ENCODE data around the gene CSF1. TPM values are rescaled to one million over a fixed set of nuclear protein-coding genes. Genes with fewer than 3 reads are reported as not detected.
A peak's percentile ranks its signal among the peaks of the same experiment; 100 is the strongest.

CSF1 gene
- total and polyA plus RNA-seq, 2 of the 13 experiments (the other 11 are each of a cell fraction or from before 2014, with no cell fraction given), result 4.6 to 13.3 TPM

- TF ChIP-seq BRF2 (CRISPR knock-in tag; IDR thresholded peaks at IDR 0.05), result no peak
- TF ChIP-seq NFE2 (CRISPR knock-in tag; IDR thresholded peaks at IDR 0.05), result no peak
- TF ChIP-seq IKZF5 (CRISPR knock-in tag; IDR thresholded peaks at IDR 0.05), result peak; percentile 77; the same call in 1 of the 2 replicates
- TF ChIP-seq NR3C1 (CRISPR knock-in tag; IDR thresholded peaks at IDR 0.05), result no peak
- TF ChIP-seq ZFP62 (CRISPR knock-in tag; IDR thresholded peaks at IDR 0.05), result no peak
- TF ChIP-seq ZNF530 (CRISPR knock-in tag; IDR thresholded peaks at IDR 0.05; ENCODE audit: low read depth), result no peak
- peak; percentile 66; the same call in 1 of the 2 replicates for TF ChIP-seq TBX3 (IDR thresholded peaks at IDR 0.05; ENCODE audit: borderline replicate concordance)
- no peak for TF ChIP-seq ZNF883 (CRISPR knock-in tag; IDR thresholded peaks at IDR 0.05; ENCODE audit: not compliant biosample characterization)
- no peak for TF ChIP-seq ZKSCAN1 (IDR thresholded peaks at IDR 0.05; ENCODE audit: low read length)
- no peak for TF ChIP-seq ARNTL (CRISPR knock-in tag; IDR thresholded peaks at IDR 0.05)
- no peak for TF ChIP-seq NCOA5 (CRISPR knock-in tag; IDR thresholded peaks at IDR 0.05)
- TF ChIP-seq GTF3A (CRISPR knock-in tag; conservative IDR thresholded peaks at IDR 0.05), result no peak
- no peak for TF ChIP-seq DBP (CRISPR knock-in tag; IDR thresholded peaks at IDR 0.05; ENCODE audit: not compliant biosample characterization)
- no peak for TF ChIP-seq NFE2L1 (CRISPR knock-in tag; IDR thresholded peaks at IDR 0.05; ENCODE audit: borderline replicate concordance)
- TF ChIP-seq MTF2 (CRISPR knock-in tag; IDR thresholded peaks at IDR 0.05; ENCODE audit: borderline replicate concordance), result no peak
- TF ChIP-seq TRIM24 (CRISPR knock-in tag; IDR thresholded peaks at IDR 0.05), result no peak
- no peak for TF ChIP-seq ZNF20 (CRISPR knock-in tag; IDR thresholded peaks at IDR 0.05)
- no peak for TF ChIP-seq KDM4B (CRISPR knock-in tag; IDR thresholded peaks at IDR 0.05)
- TF ChIP-seq KMT2B (CRISPR knock-in tag; IDR thresholded peaks at IDR 0.05), result peak; percentile 48; the same call in 1 of the 2 replicates
- TF ChIP-seq ZNF713 (CRISPR knock-in tag; IDR thresholded peaks at IDR 0.05), result no peak
- TF ChIP-seq ZNF703 (CRISPR knock-in tag; IDR thresholded peaks at IDR 0.05; ENCODE audit: borderline replicate concordance), result no peak
- TF ChIP-seq ZNF841 (CRISPR knock-in tag; IDR thresholded peaks at IDR 0.05; ENCODE audit: borderline replicate concordance), result no peak
- TF ChIP-seq HDAC2 (CRISPR knock-in tag; IDR thresholded peaks at IDR 0.05), result peak; percentile 86
- TF ChIP-seq SP1 (IDR thresholded peaks at IDR 0.05), result no peak
- TF ChIP-seq SP1 (CRISPR knock-in tag; IDR thresholded peaks at IDR 0.05), result no peak
- TF ChIP-seq ZNF782 (CRISPR knock-in tag; IDR thresholded peaks at IDR 0.05; ENCODE audit: borderline replicate concordance), result no peak
- TF ChIP-seq NFATC3 (CRISPR knock-in tag; IDR thresholded peaks at IDR 0.05), result no peak
- TF ChIP-seq PRDM15 (CRISPR knock-in tag; IDR thresholded peaks at IDR 0.05), result no peak
Observed at GRCh38 chr1:109935451-109935900, 24.8 kb downstream of the CSF1 start (continued).

Data from HepG2 (cell line).